ENCODE data around the gene OTOP2. TPM values are rescaled to one million over a fixed set of nuclear protein-coding genes. Genes with fewer than 3 reads are reported as not detected.

Gene OTOP2
- total and polyA plus RNA-seq, 5 donors from 2014 or later: not detected

- Mint-ChIP-seq H3K9me3 (peaks cover 0 to 1% (median 0%) of the 10 kb centered on the region in 7 donors), H3K36me3 (no peaks in the 10 kb centered on the region), H3K4me3 (peak overlapping the region; percentile 33 to 76 (median 72)), H3K4me1 (peaks cover 0 to 14% (median 1%) of the 10 kb centered on the region in 4 donors), H3K27ac (no peak overlapping the region), H3K27me3 (peaks cover 29% of the 10 kb centered on the region)
- Histone ChIP-seq H3K36me3 (ENCODE audit: control insufficient read depth, insufficient read depth, low read length) (no peaks in the 10 kb centered on the region), H3K4me1 (ENCODE audit: control insufficient read depth, insufficient read depth, low read length, poor library complexity, severe bottlenecking) (peaks cover 5% of the 10 kb centered on the region), H3K27me3 (ENCODE audit: control insufficient read depth, insufficient read depth, low read length) (peaks cover 7% of the 10 kb centered on the region), H3K9me3 (ENCODE audit: control insufficient read depth in 2 of 2, low read length in 2 of 2) (no peaks in the 10 kb centered on the region), H3K27ac (ENCODE audit: insufficient read depth, low read length, poor library complexity, severe bottlenecking) (no peak overlapping the region), H3K4me3 (ENCODE audit: low read depth, low read length) (no peak overlapping the region)
- ATAC-seq (ENCODE audit: low read depth in 2 of 2) (no peak), DNase-seq (no peak)
Observed at GRCh38 chr17:74970395-74970794, 46.3 kb downstream of the OTOP2 start.

- Mint-ChIP-seq H3K9me3 (peaks cover 0 to 1% (median 0%) of the 10 kb centered on the region in 7 donors), H3K36me3 (no peaks in the 10 kb centered on the region), H3K27me3 (peaks cover 34% of the 10 kb centered on the region), H3K4me3 (peak overlapping the region; percentile 64 to 88 (median 76)), H3K27ac (peak overlapping the region in 1 of 3 donors; percentile 62), H3K4me1 (peaks cover 0 to 14% (median 1%) of the 10 kb centered on the region in 4 donors)
- Histone ChIP-seq H3K4me3 (ENCODE audit: low read depth, low read length) (no peak overlapping the region), H3K27me3 (ENCODE audit: control insufficient read depth, insufficient read depth, low read length) (peaks cover 7% of the 10 kb centered on the region), H3K36me3 (ENCODE audit: control insufficient read depth, insufficient read depth, low read length) (no peaks in the 10 kb centered on the region), H3K4me1 (ENCODE audit: control insufficient read depth, insufficient read depth, low read length, poor library complexity, severe bottlenecking) (peaks cover 5% of the 10 kb centered on the region), H3K9me3 (ENCODE audit: control insufficient read depth in 2 of 2, low read length in 2 of 2) (no peaks in the 10 kb centered on the region), H3K27ac (ENCODE audit: insufficient read depth, low read length, poor library complexity, severe bottlenecking) (no peak overlapping the region)
- ATAC-seq (ENCODE audit: low read depth in 2 of 2) (no peak), DNase-seq (no peak)
Observed at GRCh38 chr17:74971069-74971841, 47.2 kb downstream of the OTOP2 start.

- no peak for DNase-seq
- Mint-ChIP-seq H3K4me3 (peak overlapping the region in 3 of 4 donors; percentile 52 to 88 (median 77)), H3K9me3 (peaks cover 0 to 1% (median 0%) of the 10 kb centered on the region in 7 donors), H3K36me3 (no peaks in the 10 kb centered on the region), H3K27me3 (peaks cover 37% of the 10 kb centered on the region), H3K4me1 (peaks cover 0 to 14% (median 1%) of the 10 kb centered on the region in 4 donors), H3K27ac (peak overlapping the region in 1 of 3 donors; percentile 62)
- H3K27ac ChIP-seq (ENCODE audit: insufficient read depth, low read length, poor library complexity, severe bottlenecking): no peak overlapping the region
- no peak overlapping the region for H3K4me3 ChIP-seq (ENCODE audit: low read depth, low read length)
- H3K9me3 ChIP-seq (ENCODE audit: control insufficient read depth in 2 of 2, low read length in 2 of 2): no peaks in the 10 kb centered on the region
- peaks cover 5% of the 10 kb centered on the region for H3K4me1 ChIP-seq (ENCODE audit: control insufficient read depth, insufficient read depth, low read length, poor library complexity, severe bottlenecking)
- ATAC-seq (ENCODE audit: low read depth in 2 of 2): no peak
- H3K36me3 ChIP-seq (ENCODE audit: control insufficient read depth, insufficient read depth, low read length): no peaks in the 10 kb centered on the region
- H3K27me3 ChIP-seq (ENCODE audit: control insufficient read depth, insufficient read depth, low read length): peaks cover 7% of the 10 kb centered on the region
Observed at GRCh38 chr17:74971842-74972106, 47.7 kb downstream of the OTOP2 start.

- peak within 1 kb of the TSS; percentile 76 to 88 (median 85) for H3K4me3 Mint-ChIP-seq
- peak; percentile 84 to 85 for ATAC-seq (ENCODE audit: low read depth in 2 of 2)
- H3K4me1 Mint-ChIP-seq: peaks cover 0 to 14% (median 1%) of the 10 kb centered on the region in 4 donors
- H3K27ac Mint-ChIP-seq: peak within 1 kb of the TSS in 2 of 3 donors; percentile 91
- peaks cover 7% of the 10 kb centered on the region for H3K27me3 ChIP-seq (ENCODE audit: control insufficient read depth, insufficient read depth, low read length)
- H3K4me3 ChIP-seq (ENCODE audit: low read depth, low read length): no peak within 1 kb of the TSS
- peaks cover 5% of the 10 kb centered on the region for H3K4me1 ChIP-seq (ENCODE audit: control insufficient read depth, insufficient read depth, low read length, poor library complexity, severe bottlenecking)
- no peak within 1 kb of the TSS for H3K27ac ChIP-seq (ENCODE audit: insufficient read depth, low read length, poor library complexity, severe bottlenecking)
- H3K36me3 Mint-ChIP-seq: no peaks in the 10 kb centered on the region
- H3K9me3 Mint-ChIP-seq: peaks cover 0 to 1% (median 0%) of the 10 kb centered on the region in 7 donors
- no peaks in the 10 kb centered on the region for H3K9me3 ChIP-seq (ENCODE audit: control insufficient read depth in 2 of 2, low read length in 2 of 2)
- peak; percentile 62 to 79 (median 72) for DNase-seq
- H3K27me3 Mint-ChIP-seq: peaks cover 40% of the 10 kb centered on the region
- H3K36me3 ChIP-seq (ENCODE audit: control insufficient read depth, insufficient read depth, low read length): no peaks in the 10 kb centered on the region
Observed at GRCh38 chr17:74972107-74972972, 48.3 kb downstream of the OTOP2 start, which contains the start of gene HID1. TSS of gene HID1 (minus strand) at chr17:74972759. CDS start at chr17:74972656, 103 bp downstream.

GRCh38 chr17:74972973-74973328, 48.9 kb downstream of the OTOP2 start:
- peak overlapping the region in 2 of 3 donors; percentile 91 for H3K27ac Mint-ChIP-seq

GRCh38 chr17:74975943-74976342, 51.9 kb downstream of the OTOP2 start:
- no peak for ATAC-seq (ENCODE audit: low read depth in 2 of 2)
- Mint-ChIP-seq H3K27ac (no peak overlapping the region), H3K9me3 (no peaks in the 10 kb centered on the region), H3K4me3 (peak overlapping the region in 1 of 4 donors; percentile 1), H3K4me1 (peaks cover 0 to 19% (median 2%) of the 10 kb centered on the region in 4 donors), H3K36me3 (no peaks in the 10 kb centered on the region), H3K27me3 (peaks cover 49% of the 10 kb centered on the region)
- Histone ChIP-seq H3K4me3 (ENCODE audit: low read depth, low read length) (no peak overlapping the region), H3K4me1 (ENCODE audit: control insufficient read depth, insufficient read depth, low read length, poor library complexity, severe bottlenecking) (peaks cover 7% of the 10 kb centered on the region), H3K27ac (ENCODE audit: insufficient read depth, low read length, poor library complexity, severe bottlenecking) (no peak overlapping the region), H3K27me3 (ENCODE audit: control insufficient read depth, insufficient read depth, low read length) (peaks cover 9% of the 10 kb centered on the region), H3K36me3 (ENCODE audit: control insufficient read depth, insufficient read depth, low read length) (no peaks in the 10 kb centered on the region), H3K9me3 (ENCODE audit: control insufficient read depth in 2 of 2, low read length in 2 of 2) (no peaks in the 10 kb centered on the region)
- no peak for DNase-seq

More at GRCh38 chr17:74972973-74973328, 48.9 kb downstream of the OTOP2 start:
- H3K4me3 Mint-ChIP-seq: peak overlapping the region; percentile 76 to 88 (median 85)
- ATAC-seq (ENCODE audit: low read depth in 2 of 2): no peak
- peaks cover 0 to 14% (median 1%) of the 10 kb centered on the region in 4 donors for H3K4me1 Mint-ChIP-seq
- Histone ChIP-seq H3K36me3 (ENCODE audit: control insufficient read depth, insufficient read depth, low read length) (no peaks in the 10 kb centered on the region), H3K27ac (ENCODE audit: insufficient read depth, low read length, poor library complexity, severe bottlenecking) (no peak overlapping the region), H3K4me3 (ENCODE audit: low read depth, low read length) (no peak overlapping the region), H3K4me1 (ENCODE audit: control insufficient read depth, insufficient read depth, low read length, poor library complexity, severe bottlenecking) (peaks cover 5% of the 10 kb centered on the region), H3K9me3 (ENCODE audit: control insufficient read depth in 2 of 2, low read length in 2 of 2) (no peaks in the 10 kb centered on the region), H3K27me3 (ENCODE audit: control insufficient read depth, insufficient read depth, low read length) (peaks cover 8% of the 10 kb centered on the region)
- H3K27me3 Mint-ChIP-seq: peaks cover 44% of the 10 kb centered on the region
- H3K36me3 Mint-ChIP-seq: no peaks in the 10 kb centered on the region
- H3K9me3 Mint-ChIP-seq: peaks cover 0 to 1% (median 0%) of the 10 kb centered on the region in 7 donors
- DNase-seq: no peak

- DNase-seq (no peak), ATAC-seq (ENCODE audit: low read depth in 2 of 2) (no peak)
- no peak overlapping the region for H3K4me3 ChIP-seq (ENCODE audit: low read depth, low read length)
- Mint-ChIP-seq H3K27ac (no peak overlapping the region), H3K36me3 (no peaks in the 10 kb centered on the region), H3K4me1 (peaks cover 0 to 26% (median 9%) of the 10 kb centered on the region in 4 donors), H3K27me3 (peaks cover 43% of the 10 kb centered on the region), H3K9me3 (no peaks in the 10 kb centered on the region), H3K4me3 (peak overlapping the region in 1 of 4 donors; percentile 12)
- H3K27me3 ChIP-seq (ENCODE audit: control insufficient read depth, insufficient read depth, low read length): peaks cover 9% of the 10 kb centered on the region
- H3K27ac ChIP-seq (ENCODE audit: insufficient read depth, low read length, poor library complexity, severe bottlenecking): no peak overlapping the region
- H3K9me3 ChIP-seq (ENCODE audit: control insufficient read depth in 2 of 2, low read length in 2 of 2): no peaks in the 10 kb centered on the region
- H3K36me3 ChIP-seq (ENCODE audit: control insufficient read depth, insufficient read depth, low read length): no peaks in the 10 kb centered on the region
- H3K4me1 ChIP-seq (ENCODE audit: control insufficient read depth, insufficient read depth, low read length, poor library complexity, severe bottlenecking): peaks cover 23% of the 10 kb centered on the region
Observed at GRCh38 chr17:74977802-74978201, 53.7 kb downstream of the OTOP2 start.

Measured in CD4-positive, CD25-positive, alpha-beta regulatory T cell (primary cell).